B cell (primary cell): ENCODE measurements around the gene YJEFN3. TPM values are rescaled to one million over a fixed set of nuclear protein-coding genes. Genes with fewer than 3 reads are reported as not detected.

Source experiments
- ATAC-seq: fragments of 200-7000 bp; cut with Tn5 transposase; one replicate; pipeline ENCODE4 v1.10.0; 2021; ENCODE audit warnings: low read depth, mild to moderate bottlenecking, moderate number of reproducible peaks, moderate library complexity
- CTCF ChIA-PET: fragments of 350-600 bp; sonication (Branson Sonifier 250); formaldehyde crosslinking; loops from one replicate; lab custom pipeline; 2021; ENCODE audit warnings: antibody characterized with exemption, inconsistent platforms; lab: Charles Lee
- POLR2A ChIA-PET: fragments of 350-600 bp; sonication (Branson Sonifier 250); formaldehyde crosslinking; loops from one replicate; lab custom pipeline; 2021; ENCODE audit warnings: antibody characterized with exemption; lab: Charles Lee
- DNase-seq: peaks from one replicate; pipeline ENCODE4 v3.0.0; 2013
- H2AFZ ChIP-seq: 2 replicates; pipeline ENCODE4 v1.6.1; 2012; ENCODE audit warnings: mild to moderate bottlenecking, low read depth, low read length; ENCODE audit not compliant: insufficient read depth, poor library complexity, severe bottlenecking
- H3K27ac ChIP-seq, 2 donors: 1 replicate in 1 of 2; 2 replicates in 1 of 2; pipeline ENCODE4 v1.5.1; 2012 to 2013; ENCODE audit warnings: low read length in 2 of 2, mild to moderate bottlenecking in 2 of 2, moderate library complexity in 1 of 2
- H3K27me3 ChIP-seq, 4 experiments: fragments of 200-600 bp in 1 of 4; sonication (generic) in 1 of 4; replicated peaks in 1 of 4; 1 replicate in 2 of 4; 2 replicates in 2 of 4; pipeline versions ENCODE4 v1.6.1 to v1.7.0; 2013 to 2016; ENCODE audit warnings: low read length in 3 of 4, mild to moderate bottlenecking in 2 of 4, mixed read lengths in 1 of 4, moderate library complexity in 1 of 4; ENCODE audit not compliant: insufficient read depth in 4 of 4, control insufficient read depth in 3 of 4; ENCODE audit errors: control extremely low read depth in 1 of 4
- H3K36me3 ChIP-seq, 2 experiments: replicated peaks in 1 of 2; 1 replicate in 1 of 2; 2 replicates in 1 of 2; pipeline versions ENCODE4 v1.6.1 to v1.7.1; 2013; ENCODE audit warnings: low read length in 1 of 2; ENCODE audit not compliant: insufficient read depth in 2 of 2, control insufficient read depth in 1 of 2; ENCODE audit errors: control extremely low read depth in 1 of 2, extremely low read depth in 1 of 2
- H3K4me1 ChIP-seq, 2 donors: fragments of 200-600 bp in 1 of 2; sonication (generic) in 1 of 2; 1 replicate in 1 of 2; 2 replicates in 1 of 2; pipeline versions ENCODE4 v1.5.1 to v1.6.1; 2013 to 2017; ENCODE audit warnings: low read length in 2 of 2; ENCODE audit not compliant: control insufficient read depth in 2 of 2, insufficient read depth in 2 of 2
- H3K4me2 ChIP-seq: replicated peaks from 2 replicates; pipeline ENCODE3; 2012; ENCODE audit warnings: mild to moderate bottlenecking, low read depth, low read length; ENCODE audit not compliant: poor library complexity, severe bottlenecking
- H3K4me3 ChIP-seq, 5 experiments: fragments of 200-600 bp in 1 of 5; sonication (generic) in 1 of 5; 1 replicate in 3 of 5; 2 replicates in 2 of 5; pipeline versions ENCODE4 v1.5.1 to v1.7.0; 2011 to 2016; ENCODE audit warnings: low read length in 4 of 5, mild to moderate bottlenecking in 4 of 5, low read depth in 2 of 5, control low read depth in 1 of 5, moderate library complexity in 1 of 5; ENCODE audit not compliant: insufficient read depth in 1 of 5; ENCODE audit errors: control extremely low read depth in 1 of 5, extremely low read depth in 1 of 5
- H3K79me2 ChIP-seq: fragments of 200-600 bp; sonication (generic); one replicate; pipeline ENCODE4 v1.6.0; 2016; ENCODE audit warnings: low read length; ENCODE audit not compliant: control insufficient read depth, insufficient read depth
- H3K9ac ChIP-seq: fragments of 200-600 bp; sonication (generic); 2 replicates; pipeline ENCODE4 v1.6.1; 2017; ENCODE audit warnings: mild to moderate bottlenecking, low read length, moderate library complexity
- H3K9me3 ChIP-seq, 3 donors: one replicate each; pipeline versions ENCODE4 v1.6.1 to v1.7.1; 2013; ENCODE audit warnings: low read length in 2 of 3; ENCODE audit not compliant: control insufficient read depth in 2 of 3, insufficient read depth in 1 of 3; ENCODE audit errors: control extremely low read depth in 1 of 3
- H4K20me1 ChIP-seq: 2 replicates; pipeline ENCODE4 v1.6.0; 2012; ENCODE audit warnings: mild to moderate bottlenecking, low read length; ENCODE audit not compliant: insufficient read depth, control insufficient read depth, poor library complexity, severe bottlenecking
- H3K27ac Mint-ChIP-seq: one replicate; pipeline ENCODE4 v1.8.0; 2021; ENCODE audit warnings: mixed read lengths
- H3K27me3 Mint-ChIP-seq: one replicate; pipeline ENCODE4 v1.8.0; 2021; ENCODE audit warnings: mixed read lengths
- H3K4me1 Mint-ChIP-seq: one replicate; pipeline ENCODE4 v1.8.0; 2021; ENCODE audit warnings: mixed read lengths
- H3K4me3 Mint-ChIP-seq: one replicate; pipeline ENCODE4 v1.8.0; 2021; ENCODE audit warnings: mixed read lengths
- H3K9me3 Mint-ChIP-seq: one replicate; pipeline ENCODE4 v1.8.0; 2022; ENCODE audit warnings: mixed read lengths; ENCODE audit not compliant: insufficient read depth
- WGBS: methylation state at CpG from one replicate; pipeline ENCODE4 v1.1.5; 2013; ENCODE audit warnings: missing lambda C conversion rate; ENCODE audit not compliant: insufficient coverage; 5-methylcytosine and 5-hydroxymethylcytosine counted together
- intact Hi-C: fragments of 100-400 bp; cut with micrococcal nuclease; formaldehyde crosslinking; loops from one replicate; pipeline ENCODE4 v1.10.0; 2022
- polyA plus RNA-seq: library from polyadenylated mRNA; depleted of rRNA; stranded (reverse); fragments of >200 nt; gene quantifications from 2 replicates; pipeline ENCODE4 v1.2.3, GENCODE V29; 2012
- total RNA-seq, 2 donors: library from RNA; stranded (reverse); fragments of 120-200 nt in 1 of 2; gene quantifications; 1 replicate in 1 of 2; 2 replicates in 1 of 2; pipeline versions ENCODE4 v1.2.3 to v1.2.4, GENCODE V29; 2013 to 2022
- TF ChIP-seq, protein P1 (sequence below): fragments of 200-600 bp; IDR thresholded peaks from one replicate; pipeline ENCODE4 v1.8.0; 2022; ENCODE audit warnings: antibody characterized with exemption, mild to moderate bottlenecking

Gene YJEFN3
- total and polyA plus RNA-seq, 2 donors (not counting 1 experiment from before 2014, with no cell fraction given) = 7.1 to 8.8 TPM

GRCh38 chr19:19487077-19487949 lies 41.4 kb upstream of the YJEFN3 start:
- Histone ChIP-seq H2AFZ (no peak overlapping the region), H3K9me3 (no peaks in the 10 kb centered on the region), H3K4me3 (no peak overlapping the region), H3K4me1 (peaks cover 37 to 53% of the 10 kb centered on the region in 2 donors), H3K27me3 (no peaks in the 10 kb centered on the region), H3K9ac (no peak overlapping the region), H3K36me3 (peaks cover 0 to 21% of the 10 kb centered on the region in 2 experiments), H3K79me2 (peaks cover 70% of the 10 kb centered on the region), H3K27ac (peak overlapping the region in 1 of 2 donors; percentile 79), H3K4me2 (no peak overlapping the region), H4K20me1 (peaks cover 7% of the 10 kb centered on the region)
- no peak for DNase-seq
- TF ChIP-seq, protein P1, sequence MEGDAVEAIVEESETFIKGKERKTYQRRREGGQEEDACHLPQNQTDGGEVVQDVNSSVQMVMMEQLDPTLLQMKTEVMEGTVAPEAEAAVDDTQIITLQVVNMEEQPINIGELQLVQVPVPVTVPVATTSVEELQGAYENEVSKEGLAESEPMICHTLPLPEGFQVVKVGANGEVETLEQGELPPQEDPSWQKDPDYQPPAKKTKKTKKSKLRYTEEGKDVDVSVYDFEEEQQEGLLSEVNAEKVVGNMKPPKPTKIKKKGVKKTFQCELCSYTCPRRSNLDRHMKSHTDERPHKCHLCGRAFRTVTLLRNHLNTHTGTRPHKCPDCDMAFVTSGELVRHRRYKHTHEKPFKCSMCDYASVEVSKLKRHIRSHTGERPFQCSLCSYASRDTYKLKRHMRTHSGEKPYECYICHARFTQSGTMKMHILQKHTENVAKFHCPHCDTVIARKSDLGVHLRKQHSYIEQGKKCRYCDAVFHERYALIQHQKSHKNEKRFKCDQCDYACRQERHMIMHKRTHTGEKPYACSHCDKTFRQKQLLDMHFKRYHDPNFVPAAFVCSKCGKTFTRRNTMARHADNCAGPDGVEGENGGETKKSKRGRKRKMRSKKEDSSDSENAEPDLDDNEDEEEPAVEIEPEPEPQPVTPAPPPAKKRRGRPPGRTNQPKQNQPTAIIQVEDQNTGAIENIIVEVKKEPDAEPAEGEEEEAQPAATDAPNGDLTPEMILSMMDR = no peak
- no peak overlapping the region for H3K4me3 Mint-ChIP-seq
- ChIA-PET CTCF (interaction anchor here (0.8 to 9.6 kb wide), 6 partner anchors 9 to 121 kb away, joined by 3 to 301 read pairs (median 4); partner anchors contain the start of gene GATAD2A), POLR2A (interaction anchor here (0.6 to 1.2 kb wide), 2 partner anchors 44 to 80 kb away, joined by 3 to 6 read pairs; no protein-coding TSS in a partner anchor)
- WGBS = 94% methylated on average over 8 of the region's 9 CpGs
- H3K9me3 Mint-ChIP-seq = no peaks in the 10 kb centered on the region
- H3K4me1 Mint-ChIP-seq = peaks cover 60% of the 10 kb centered on the region
- intact Hi-C loops = loop anchor here (5.0 kb wide), 1 partner anchor 45 kb away; no protein-coding TSS in a partner anchor
- no peaks in the 10 kb centered on the region for H3K27me3 Mint-ChIP-seq
- peak overlapping the region; percentile 98 for H3K27ac Mint-ChIP-seq
- ATAC-seq = no peak
